Chondrocyte (in vitro differentiated cells): ENCODE data around the gene XRRA1. TPM values are rescaled to one million over a fixed set of nuclear protein-coding genes. Genes with fewer than 3 reads are reported as not detected.
A peak's percentile ranks its signal among the peaks of the same experiment; 100 is the strongest.
"Not testable (repeated sequence)": the region's sequence is repeated elsewhere in the genome, so short reads cannot be mapped to it uniquely, and the experiment has no call there.

Experiments
- DNase-seq: peaks from one replicate; pipeline ENCODE4 v3.0.0; 2021; ENCODE audit warnings: mixed read lengths, low spot score
- H3K27ac Mint-ChIP-seq: one replicate; pipeline ENCODE4 v1.8.0; 2021; ENCODE audit warnings: mild to moderate bottlenecking, moderate library complexity, mixed read lengths; ENCODE audit not compliant: unreplicated experiment
- H3K27me3 Mint-ChIP-seq: 2 replicates; pipeline ENCODE4 v1.8.0; 2021; ENCODE audit warnings: low read depth, mixed read lengths
- H3K36me3 Mint-ChIP-seq: 2 replicates; pipeline ENCODE4 v1.8.0; 2021; ENCODE audit warnings: low read depth, mixed read lengths
- H3K4me1 Mint-ChIP-seq: 2 replicates; pipeline ENCODE4 v1.8.0; 2021; ENCODE audit warnings: low read depth, mild to moderate bottlenecking, mixed read lengths
- H3K4me3 Mint-ChIP-seq: one replicate; pipeline ENCODE4 v1.8.0; 2021; ENCODE audit warnings: mild to moderate bottlenecking, moderate library complexity, mixed read lengths; ENCODE audit not compliant: unreplicated experiment
- H3K9me3 Mint-ChIP-seq: 2 replicates; pipeline ENCODE4 v1.8.0; 2021; ENCODE audit warnings: low read depth, mixed read lengths
- CTCF ChIP-seq: fragments of 200-600 bp; sonication (generic); IDR thresholded peaks from 2 replicates; pipeline ENCODE4 v1.5.0; 2021; ENCODE audit warnings: antibody characterized with exemption, mild to moderate bottlenecking, moderate library complexity
- long read RNA-seq: library from polyadenylated mRNA; stranded (forward); transcript quantifications from one replicate; pipeline ENCODE4 v2.0.0, GENCODE V29; 2021
- total RNA-seq: library from RNA; stranded (reverse); gene quantifications from 3 replicates; pipeline ENCODE4 v1.2.1, GENCODE V29; 2021

The XRRA1 gene
- 8.0 to 13.2 TPM (median 8.1 TPM) in 3 replicates for total RNA-seq
- long read RNA-seq, partial matches to known transcripts, result 0 of 14 reads
- long read RNA-seq, other reads (novel, unspliced or antisense), result 14 of 14 reads

- TF ChIP-seq CTCF, result no peak
- Mint-ChIP-seq H3K9me3 (no peaks in the 10 kb centered on the region), H3K36me3 (no peaks in the 10 kb centered on the region), H3K27me3 (no peaks in the 10 kb centered on the region), H3K4me3 (peak within 1 kb of the TSS; percentile 89), H3K27ac (peak within 1 kb of the TSS; percentile 97), H3K4me1 (peaks cover 33% of the 10 kb centered on the region)
- peak; percentile 100 for DNase-seq
Measured at GRCh38 chr11:74948898-74949752, at the start of gene XRRA1, which contains the start of gene SPCS2. XRRA1 (minus strand) TSS chr11:74949091; CDS start chr11:74940878, 8,213 bp downstream. SPCS2 (plus strand) TSS chr11:74949266; CDS start chr11:74949286, 20 bp downstream.

GRCh38 chr11:74992852-74993251 is 44.0 kb upstream of the XRRA1 start:
- H3K27me3 Mint-ChIP-seq, result no peaks in the 10 kb centered on the region
- no peak overlapping the region for H3K4me3 Mint-ChIP-seq
- H3K9me3 Mint-ChIP-seq, result no peaks in the 10 kb centered on the region
- H3K36me3 Mint-ChIP-seq, result peaks cover 6% of the 10 kb centered on the region
- H3K4me1 Mint-ChIP-seq, result peaks cover 25% of the 10 kb centered on the region
- no peak overlapping the region for H3K27ac Mint-ChIP-seq
- no peak for TF ChIP-seq CTCF
- DNase-seq, result no peak

GRCh38 chr11:74990941-74991340 is 42.0 kb upstream of the XRRA1 start:
- Mint-ChIP-seq H3K4me1 (peaks cover 25% of the 10 kb centered on the region), H3K27ac (no peak overlapping the region), H3K4me3 (no peak overlapping the region), H3K36me3 (peaks cover 2% of the 10 kb centered on the region), H3K27me3 (no peaks in the 10 kb centered on the region), H3K9me3 (no peaks in the 10 kb centered on the region)
- DNase-seq, result no peak
- no peak for TF ChIP-seq CTCF

GRCh38 chr11:74990150-74990549 is 41.3 kb upstream of the XRRA1 start:
- not testable (repeated sequence) for H3K27me3 Mint-ChIP-seq, DNase-seq, H3K36me3 Mint-ChIP-seq, H3K4me3 Mint-ChIP-seq, H3K9me3 Mint-ChIP-seq, H3K27ac Mint-ChIP-seq
- peaks cover 25% of the 10 kb centered on the region for H3K4me1 Mint-ChIP-seq

GRCh38 chr11:74989260-74989638 is 40.4 kb upstream of the XRRA1 start:
- peak overlapping the region; percentile 97 for H3K4me3 Mint-ChIP-seq
- no peaks in the 10 kb centered on the region for H3K9me3 Mint-ChIP-seq
- TF ChIP-seq CTCF, result no peak
- H3K27ac Mint-ChIP-seq, result peak overlapping the region; percentile 90
- DNase-seq, result no peak
- H3K36me3 Mint-ChIP-seq, result no peaks in the 10 kb centered on the region
- peaks cover 25% of the 10 kb centered on the region for H3K4me1 Mint-ChIP-seq
- no peaks in the 10 kb centered on the region for H3K27me3 Mint-ChIP-seq
